Loucy (cell line): Measurements from ENCODE around the gene GIMAP8.

Experiments used
- H2AFZ ChIP-seq: fragments of 200-600 bp; sonication (generic); 2 replicates; pipeline ENCODE4 v1.6.0; 2016; ENCODE audit warnings: antibody characterized with exemption, mild to moderate bottlenecking, low read length, moderate library complexity
- H3F3A ChIP-seq: fragments of 200-600 bp; 2 replicates; pipeline ENCODE4 v1.6.0; 2016; ENCODE audit warnings: antibody characterized with exemption, low read depth, mild to moderate bottlenecking
- H3K27me3 ChIP-seq: fragments of 200-600 bp; sonication (generic); 2 replicates; pipeline ENCODE4 v1.6.1; 2014; ENCODE audit warnings: low read length, mild to moderate bottlenecking; ENCODE audit not compliant: insufficient read depth, poor library complexity, severe bottlenecking
- H3K36me3 ChIP-seq: fragments of 200-600 bp; sonication (generic); 2 replicates; pipeline ENCODE4 v1.6.1; 2016; ENCODE audit warnings: low read length; ENCODE audit not compliant: insufficient read depth
- H3K4me1 ChIP-seq: fragments of 200-600 bp; sonication (generic); 2 replicates; pipeline ENCODE4 v1.5.1; 2014; ENCODE audit warnings: low read length, mild to moderate bottlenecking; ENCODE audit not compliant: insufficient read depth, poor library complexity, severe bottlenecking
- H3K4me2 ChIP-seq: fragments of 200-600 bp; sonication (generic); 2 replicates; pipeline ENCODE4 v1.6.0; 2014; ENCODE audit warnings: antibody characterized with exemption, low read length, low read depth, mild to moderate bottlenecking; ENCODE audit not compliant: poor library complexity, severe bottlenecking
- H3K4me3 ChIP-seq: fragments of 200-600 bp; sonication (generic); 2 replicates; pipeline ENCODE4 v1.5.1; 2014; ENCODE audit warnings: low read length, mild to moderate bottlenecking, mixed read lengths; ENCODE audit not compliant: poor library complexity, severe bottlenecking
- H3K79me2 ChIP-seq: fragments of 200-600 bp; sonication (generic); 2 replicates; pipeline ENCODE4 v1.6.1; 2014; ENCODE audit warnings: low read length; ENCODE audit not compliant: insufficient read depth
- H3K9ac ChIP-seq: fragments of 200-600 bp; sonication (generic); 2 replicates; pipeline ENCODE4 v1.6.0; 2014; ENCODE audit warnings: mild to moderate bottlenecking, low read depth, low read length, moderate library complexity; ENCODE audit not compliant: poor library complexity, severe bottlenecking
- H3K9me2 ChIP-seq: fragments of 200-600 bp; sonication (generic); replicated peaks from 2 replicates; pipeline ENCODE4 v1.6.1; 2016; ENCODE audit warnings: low read depth, low read length, mixed read lengths
- H3K9me3 ChIP-seq: fragments of 200-600 bp; sonication (generic); 2 replicates; pipeline ENCODE4 v1.6.1; 2014; ENCODE audit warnings: mild to moderate bottlenecking, antibody characterized with exemption, low read length, low read depth; ENCODE audit not compliant: insufficient read depth
- H4K20me1 ChIP-seq: fragments of 200-600 bp; sonication (generic); 2 replicates; pipeline ENCODE4 v1.6.0; 2014; ENCODE audit warnings: antibody characterized with exemption, low read length, mild to moderate bottlenecking; ENCODE audit not compliant: insufficient read depth, poor library complexity, severe bottlenecking
- EZH2phosphoT487 ChIP-seq: fragments of 200-600 bp; IDR thresholded peaks from 2 replicates; pipeline ENCODE4 v1.6.1; 2018; ENCODE audit warnings: antibody characterized with exemption, mild to moderate bottlenecking, moderate library complexity, borderline replicate concordance
- TF ChIP-seq, protein P1 (sequence below): fragments of 200-600 bp; sonication (generic); conservative IDR thresholded peaks from 2 replicates; pipeline ENCODE4 v1.5.1; 2014; ENCODE audit warnings: mild to moderate bottlenecking, antibody characterized with exemption, low read length

GIMAP8 gene

DNA sequence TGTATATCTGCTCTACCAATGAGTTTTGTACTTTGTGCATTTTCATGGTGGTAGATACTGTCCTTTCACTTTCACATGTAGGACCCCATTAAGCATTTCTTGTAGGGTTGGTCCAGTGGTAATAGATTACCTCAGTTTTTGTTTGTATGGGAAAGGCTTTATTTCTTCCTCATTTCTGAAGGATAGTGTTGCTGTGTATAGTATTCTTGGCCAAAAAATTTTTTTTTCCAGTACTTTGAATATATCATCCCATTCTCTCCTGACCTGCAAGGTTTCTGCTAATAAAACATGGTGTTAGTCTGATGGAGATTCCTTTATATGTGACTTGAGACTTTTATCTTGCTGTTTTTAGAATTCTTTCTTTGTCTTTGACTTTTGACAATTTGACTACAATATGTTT is 12.0 kb downstream of the GIMAP8 start:
- H2AFZ ChIP-seq, result no peak overlapping the region
- H3K4me1 ChIP-seq, result peaks cover 3% of the 10 kb centered on the region
- H3K9me3 ChIP-seq, result peaks cover 22% of the 10 kb centered on the region; the same call in 1 of the 2 replicates
- no peak for TF ChIP-seq EZH2phosphoT487
- TF ChIP-seq, protein P1, sequence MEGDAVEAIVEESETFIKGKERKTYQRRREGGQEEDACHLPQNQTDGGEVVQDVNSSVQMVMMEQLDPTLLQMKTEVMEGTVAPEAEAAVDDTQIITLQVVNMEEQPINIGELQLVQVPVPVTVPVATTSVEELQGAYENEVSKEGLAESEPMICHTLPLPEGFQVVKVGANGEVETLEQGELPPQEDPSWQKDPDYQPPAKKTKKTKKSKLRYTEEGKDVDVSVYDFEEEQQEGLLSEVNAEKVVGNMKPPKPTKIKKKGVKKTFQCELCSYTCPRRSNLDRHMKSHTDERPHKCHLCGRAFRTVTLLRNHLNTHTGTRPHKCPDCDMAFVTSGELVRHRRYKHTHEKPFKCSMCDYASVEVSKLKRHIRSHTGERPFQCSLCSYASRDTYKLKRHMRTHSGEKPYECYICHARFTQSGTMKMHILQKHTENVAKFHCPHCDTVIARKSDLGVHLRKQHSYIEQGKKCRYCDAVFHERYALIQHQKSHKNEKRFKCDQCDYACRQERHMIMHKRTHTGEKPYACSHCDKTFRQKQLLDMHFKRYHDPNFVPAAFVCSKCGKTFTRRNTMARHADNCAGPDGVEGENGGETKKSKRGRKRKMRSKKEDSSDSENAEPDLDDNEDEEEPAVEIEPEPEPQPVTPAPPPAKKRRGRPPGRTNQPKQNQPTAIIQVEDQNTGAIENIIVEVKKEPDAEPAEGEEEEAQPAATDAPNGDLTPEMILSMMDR, result no peak
- H4K20me1 ChIP-seq, result no peaks in the 10 kb centered on the region
- H3K79me2 ChIP-seq, result no peaks in the 10 kb centered on the region
- no peaks in the 10 kb centered on the region for H3K27me3 ChIP-seq
- H3K4me3 ChIP-seq, result no peak overlapping the region
- H3K9me2 ChIP-seq, result no peaks in the 10 kb centered on the region
- H3K4me2 ChIP-seq, result no peak overlapping the region
- no peak overlapping the region for H3K9ac ChIP-seq
- no peaks in the 10 kb centered on the region for H3F3A ChIP-seq
- H3K36me3 ChIP-seq, result no peaks in the 10 kb centered on the region

DNA sequence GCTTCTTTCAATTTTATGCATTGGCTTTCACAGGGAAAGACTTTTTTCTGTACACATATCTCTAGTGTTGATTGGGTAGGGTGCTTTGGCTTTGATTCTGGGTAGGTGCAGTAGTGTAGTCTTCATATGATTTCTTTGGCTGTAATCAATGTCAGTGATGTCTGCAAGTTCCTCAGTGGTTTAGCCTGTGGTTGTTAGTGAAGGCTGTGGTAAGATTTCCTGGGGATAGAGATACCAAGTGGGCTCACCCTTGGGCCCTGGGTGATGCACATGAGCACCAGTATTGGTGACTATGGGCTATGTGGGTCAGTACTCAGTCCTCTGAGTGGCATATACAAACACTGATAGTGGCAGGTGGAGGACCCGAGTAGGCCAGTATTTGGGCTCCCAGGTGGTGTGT is 13.0 kb downstream of the GIMAP8 start:
- H3K79me2 ChIP-seq, result no peaks in the 10 kb centered on the region
- H3K4me1 ChIP-seq, result peaks cover 3% of the 10 kb centered on the region
- no peak for TF ChIP-seq EZH2phosphoT487
- TF ChIP-seq, protein P1, result no peak
- no peaks in the 10 kb centered on the region for H3K9me2 ChIP-seq
- no peaks in the 10 kb centered on the region for H3F3A ChIP-seq
- H2AFZ ChIP-seq, result no peak overlapping the region
- peaks cover 22% of the 10 kb centered on the region; the same call in 1 of the 2 replicates for H3K9me3 ChIP-seq
- no peaks in the 10 kb centered on the region for H3K36me3 ChIP-seq
- H3K9ac ChIP-seq, result no peak overlapping the region
- no peaks in the 10 kb centered on the region for H4K20me1 ChIP-seq
- H3K4me2 ChIP-seq, result no peak overlapping the region
- no peak overlapping the region for H3K4me3 ChIP-seq
- H3K27me3 ChIP-seq, result no peaks in the 10 kb centered on the region

DNA sequence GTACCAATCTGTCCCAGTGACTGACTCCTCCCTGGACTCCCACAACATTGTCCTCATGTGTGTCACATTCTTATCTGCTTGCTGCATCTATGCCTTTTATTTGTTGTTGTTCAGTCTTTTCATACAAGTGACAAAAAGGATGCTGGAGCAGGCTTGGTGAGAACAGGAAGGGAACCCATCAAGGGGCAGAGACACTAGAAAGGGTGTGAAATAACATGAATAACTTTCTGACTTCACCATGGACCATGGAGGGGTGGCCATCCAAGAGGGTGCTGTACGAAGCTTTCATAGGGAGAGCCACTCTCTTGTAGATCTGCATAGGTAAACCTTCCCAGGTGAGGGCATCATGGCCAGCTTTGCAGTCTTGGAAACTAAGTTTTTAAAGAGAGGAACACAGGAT is 14.5 kb downstream of the GIMAP8 start:
- Histone ChIP-seq H4K20me1 (no peaks in the 10 kb centered on the region), H3K9me3 (peaks cover 22% of the 10 kb centered on the region; the same call in 1 of the 2 replicates), H3K27me3 (no peaks in the 10 kb centered on the region), H3K4me2 (no peak overlapping the region), H3K4me3 (no peak overlapping the region), H3K9ac (no peak overlapping the region), H3K9me2 (no peaks in the 10 kb centered on the region), H3K36me3 (no peaks in the 10 kb centered on the region), H3K4me1 (peaks cover 10% of the 10 kb centered on the region), H3F3A (no peaks in the 10 kb centered on the region), H2AFZ (no peak overlapping the region), H3K79me2 (no peaks in the 10 kb centered on the region)
- TF ChIP-seq, protein P1, result no peak
- no peak for TF ChIP-seq EZH2phosphoT487
